GM19238 (cell line): ENCODE results near the gene GSK3A.
"Not testable (repeated sequence)": the region's sequence is repeated elsewhere in the genome, so short reads cannot be mapped to it uniquely, and the experiment has no call there.

Experiments
- DNase-seq: peaks from one replicate; pipeline ENCODE4 v3.0.0; 2011; ENCODE audit warnings: low spot score; ENCODE audit not compliant: insufficient read length

GSK3A gene

DNA sequence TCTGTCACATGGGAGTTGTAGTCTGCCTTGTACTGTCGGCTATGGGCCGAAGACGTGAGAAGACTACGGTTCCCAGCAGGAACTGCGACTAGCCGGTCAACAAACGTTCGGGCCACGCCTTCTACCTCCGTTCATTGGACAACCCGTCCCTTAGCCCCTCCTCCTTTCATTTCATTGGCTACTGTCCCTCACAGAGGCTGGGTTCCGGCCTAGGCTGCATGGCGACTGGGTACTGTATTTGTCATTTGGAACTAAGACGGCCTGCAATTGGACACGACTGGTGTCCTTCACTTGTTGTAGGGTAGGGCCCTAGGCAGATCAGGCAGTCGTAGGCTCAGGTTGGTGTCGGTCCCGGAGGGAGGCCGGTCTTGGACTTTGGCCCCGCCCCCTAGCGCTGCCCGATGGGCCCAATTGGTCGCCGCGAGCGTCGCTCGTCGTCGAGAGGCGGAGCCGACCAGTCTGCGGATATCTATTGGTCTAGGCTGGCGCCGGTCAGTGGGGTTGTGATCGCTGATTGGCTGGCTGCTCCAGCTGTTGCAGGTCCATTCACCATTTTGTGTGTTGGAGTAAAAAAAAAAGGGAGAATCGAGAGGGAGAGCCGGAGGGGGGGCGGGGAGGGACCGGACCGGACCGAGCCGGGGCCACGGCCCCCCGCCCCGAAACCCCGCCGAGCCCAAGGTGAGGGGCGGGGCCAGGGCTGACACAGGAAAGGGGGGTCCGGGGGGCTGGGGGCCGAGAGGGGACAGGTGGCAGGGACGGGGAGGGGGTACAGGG, 26.5 kb upstream of the GSK3A start, which contains the start of gene CIC:
Gene CIC, plus strand, starts transcription at position 549 of the 774 bp plus-strand sequence. CDS start 2,532 bp downstream, outside the sequence.
- DNase-seq, result peak; percentile 97

GRCh38 chr19:42268142-42268703, 25.8 kb upstream of the GSK3A start:
- DNase-seq, result peak; percentile 93

DNA sequence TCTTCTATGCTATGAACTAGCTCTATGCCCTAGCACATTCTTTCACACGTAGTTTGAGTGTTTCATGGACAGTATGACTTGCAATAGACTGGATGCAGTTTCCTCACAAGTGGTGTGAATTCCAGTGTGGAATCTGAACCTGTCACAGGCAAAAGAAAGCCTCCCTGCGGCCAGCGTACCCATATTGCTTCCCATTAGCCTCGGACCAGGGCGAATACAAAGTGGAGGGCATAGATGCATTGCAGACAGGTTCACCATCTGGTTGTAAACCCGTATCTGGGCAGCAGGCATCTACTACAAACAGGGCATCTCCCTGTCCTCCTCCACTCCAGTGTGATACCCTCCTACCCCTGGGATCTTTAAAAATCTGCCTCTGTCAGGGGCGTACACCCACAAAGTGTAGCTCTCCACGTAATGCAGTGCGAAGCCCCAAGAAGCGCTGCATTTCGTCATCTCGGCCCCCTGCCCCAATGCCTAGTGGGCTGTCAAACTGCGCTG, 25.3 kb upstream of the GSK3A start:
- DNase-seq, result no peak

GRCh38 chr19:42266928-42267603, 24.7 kb upstream of the GSK3A start:
- DNase-seq, result not testable (repeated sequence)

GRCh38 chr19:42266105-42266504, 23.7 kb upstream of the GSK3A start:
- DNase-seq, result not testable (repeated sequence)

- no peak for DNase-seq
These were observed 19.4 kb upstream of the GSK3A start for GRCh38 chr19:42261763-42262162.

- DNase-seq, result not testable (repeated sequence)
These were observed 15.4 kb upstream of the GSK3A start for GRCh38 chr19:42257842-42258241.

- DNase-seq, result no peak
These were observed 13.7 kb upstream of the GSK3A start for GRCh38 chr19:42255766-42256745.

DNA sequence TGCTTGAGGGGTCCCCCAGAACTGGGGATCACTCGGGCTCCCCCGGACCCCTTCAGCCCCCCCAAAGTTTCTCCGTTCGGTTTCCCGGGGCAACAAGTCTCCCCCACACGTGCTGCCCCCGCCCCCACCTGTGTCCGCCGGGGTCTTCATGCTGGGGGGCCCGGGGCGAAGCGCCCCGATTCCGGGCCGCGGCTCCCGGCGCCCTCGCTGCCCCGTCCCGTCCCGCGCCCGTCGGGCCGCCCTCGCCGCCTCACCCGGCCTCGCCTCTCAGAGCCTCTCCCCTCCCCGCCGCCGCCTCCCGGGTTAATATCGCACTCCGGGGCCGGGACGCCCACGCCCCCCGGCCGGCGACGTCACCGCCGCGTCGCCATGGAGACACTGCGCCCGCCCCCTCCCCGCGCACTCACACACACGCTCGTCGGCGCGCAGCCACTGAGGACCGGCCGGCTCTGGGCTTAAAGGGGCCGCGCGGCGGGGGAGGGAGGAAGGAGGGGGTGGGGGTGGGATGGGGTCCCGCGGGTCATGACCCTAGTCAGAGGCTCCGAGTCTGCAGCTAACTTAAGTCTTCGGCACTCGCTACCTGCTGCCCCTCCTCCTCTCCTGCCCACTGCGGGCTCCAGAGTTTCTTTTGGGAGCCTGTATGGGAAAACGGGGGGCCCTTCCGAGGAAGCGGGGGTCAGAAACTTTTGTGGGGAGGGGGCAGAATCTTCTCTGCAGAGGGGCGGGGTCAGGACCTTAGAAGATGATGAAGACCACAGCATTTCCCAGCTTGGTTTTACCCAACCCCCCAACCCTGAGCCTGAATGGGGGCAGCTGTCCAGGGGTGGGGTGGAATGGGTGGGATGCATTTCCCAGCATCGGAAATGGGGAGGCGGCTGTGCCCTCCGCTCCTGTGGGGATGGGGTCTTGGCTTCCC, 12.7 kb upstream of the GSK3A start, which contains the start of gene ERF:
Gene ERF, minus strand, starts transcription at position 279 of the 916 bp plus-strand sequence. Its CDS starts 129 bp downstream, at position 150.
- DNase-seq, result peak; percentile 97

DNA sequence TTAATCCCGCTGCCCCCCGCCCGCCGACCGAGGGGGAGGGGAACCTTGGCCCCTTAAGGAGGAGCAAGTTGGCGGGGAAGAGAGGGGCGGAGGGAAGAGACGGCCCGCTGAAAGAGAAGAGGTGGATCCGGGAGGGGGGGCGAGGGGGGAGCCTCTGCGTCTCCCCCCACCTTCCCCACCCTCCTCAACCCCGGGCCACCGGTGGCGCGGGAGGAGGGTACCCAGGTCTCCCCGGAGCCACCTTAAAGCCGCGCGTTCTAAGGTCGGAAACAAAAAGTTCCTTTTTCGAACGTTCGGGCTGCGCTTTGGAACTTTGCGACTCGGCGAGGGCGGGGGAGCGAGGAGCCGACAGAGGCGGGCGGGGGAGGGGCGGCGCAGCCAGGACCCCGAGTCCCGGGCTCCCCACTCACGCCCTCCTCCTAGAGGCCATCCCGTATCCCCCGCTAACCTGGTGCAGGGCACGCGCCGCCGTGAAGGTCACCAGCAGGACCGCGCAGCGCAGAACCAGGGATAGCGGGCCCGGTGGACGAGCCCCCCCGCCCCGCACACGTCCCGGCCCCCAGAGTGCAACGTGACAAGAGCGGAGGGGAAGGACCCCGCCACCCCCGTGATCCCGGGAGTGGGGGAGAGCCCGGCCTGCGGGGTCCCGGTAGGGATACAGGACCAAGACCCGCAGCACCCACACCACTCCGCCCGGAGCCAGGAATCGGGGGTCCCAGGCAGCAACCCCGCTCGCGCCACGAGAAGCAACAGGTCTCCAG, 11.9 kb upstream of the GSK3A start:
- peak; percentile 73 for DNase-seq

DNA sequence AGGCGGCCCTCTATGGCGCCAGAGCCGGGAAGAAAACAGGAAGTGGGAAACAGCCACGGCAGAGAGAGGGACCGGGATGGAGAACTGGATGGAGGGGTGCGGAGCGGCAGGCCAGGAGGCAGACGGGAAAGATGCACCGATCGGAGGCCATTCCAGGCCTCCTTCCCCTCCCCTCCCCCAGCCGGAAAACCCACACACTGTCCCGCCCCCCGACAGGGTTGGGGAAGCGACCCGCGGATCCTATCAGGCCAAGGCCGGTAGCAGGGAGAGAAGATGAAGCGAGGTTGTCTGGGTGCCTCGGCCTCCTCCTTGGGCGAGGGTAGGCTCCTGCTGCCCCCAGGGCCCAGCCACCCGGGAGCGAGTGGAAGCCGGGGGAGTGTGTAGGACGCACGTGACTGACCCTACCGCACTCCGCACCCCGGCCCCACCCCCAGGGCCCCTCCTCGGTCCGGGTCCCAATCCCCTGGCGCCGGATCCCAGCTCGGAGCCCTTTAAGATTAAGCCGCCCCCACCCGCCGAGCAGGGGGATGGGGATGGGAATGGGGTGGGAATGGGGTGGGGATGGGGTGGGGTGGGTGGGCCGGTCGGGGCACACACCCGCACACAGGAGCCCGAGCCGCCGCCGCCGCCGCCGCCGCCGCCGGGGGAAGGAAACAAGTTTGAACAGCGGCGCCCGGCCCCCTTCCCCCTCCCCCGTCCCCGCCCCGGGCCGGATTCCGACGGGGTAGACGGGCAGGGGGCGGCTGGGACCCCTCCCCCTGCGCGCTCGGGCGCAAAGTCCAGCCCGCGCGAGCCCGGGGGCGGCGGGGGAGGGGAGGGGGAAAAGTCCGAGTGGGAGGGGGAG, 11.1 kb upstream of the GSK3A start:
- DNase-seq, result peak; percentile 77

GRCh38 chr19:42252365-42253244, 10.2 kb upstream of the GSK3A start:
- DNase-seq, result no peak

DNA sequence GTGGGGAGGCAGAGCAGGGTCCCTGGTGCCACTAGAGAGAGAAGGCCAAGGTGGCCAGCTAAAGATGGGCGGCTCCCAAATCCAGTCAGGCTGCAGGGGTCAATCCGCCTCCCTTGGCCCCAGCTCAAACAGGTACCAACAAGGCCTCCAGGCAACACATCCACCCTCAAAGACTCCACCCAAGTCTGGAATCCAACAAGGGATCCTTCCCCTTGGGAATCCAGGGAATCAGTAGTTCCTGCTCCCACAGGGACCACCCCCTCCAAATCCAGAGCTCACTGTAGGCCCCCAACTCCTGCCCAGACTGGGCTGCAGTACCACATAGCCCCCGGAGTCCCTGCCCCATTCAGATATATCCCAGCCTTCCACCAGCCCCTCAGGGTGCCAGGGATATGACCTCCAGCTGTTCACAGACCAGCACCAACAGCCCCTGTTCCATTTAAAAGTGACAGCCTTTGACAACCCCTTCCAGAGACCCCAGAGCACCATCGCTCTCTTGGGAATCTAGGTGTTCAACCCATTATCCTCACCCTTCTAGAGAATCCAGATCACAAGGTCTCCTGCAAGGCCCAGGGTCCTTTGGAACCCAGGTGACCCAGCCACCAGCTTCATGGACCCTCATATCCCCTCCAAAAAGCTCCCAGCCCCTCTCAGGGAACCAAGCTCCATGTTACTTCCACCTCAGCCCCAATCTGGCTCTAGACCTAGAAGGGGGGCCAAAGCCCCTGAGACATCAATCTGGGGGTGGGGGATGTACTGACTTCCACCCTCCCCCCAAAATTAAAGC, 9.4 kb upstream of the GSK3A start:
- DNase-seq, result no peak

- no peak for DNase-seq
These were observed 8.5 kb upstream of the GSK3A start for GRCh38 chr19:42250666-42251531.

GRCh38 chr19:42250183-42250665, 7.8 kb upstream of the GSK3A start:
- no peak for DNase-seq
